Endothelial cell of umbilical vein (primary cell): ENCODE data around the gene AQP1. TPM values are rescaled to one million over a fixed set of nuclear protein-coding genes. Genes with fewer than 3 reads are reported as not detected.
A peak's percentile ranks its signal among the peaks of the same experiment; 100 is the strongest.

Source experiments
- BruUV-seq: library from RNA; stranded (reverse); fragments of 400-500 nt; replicated peaks from 2 replicates; lab custom pipeline; 2021; lab: Mats Ljungman, UMichigan
- CTCF ChIA-PET: fragments of 300-600, 350-600 bp; sonication (Branson Sonifier 250); formaldehyde crosslinking; loops from one replicate; lab custom pipeline; 2021; ENCODE audit warnings: antibody characterized with exemption, inconsistent platforms; lab: Charles Lee
- POLR2A ChIA-PET: fragments of 300-600, 350-600 bp; sonication (Branson Sonifier 250); formaldehyde crosslinking; loops from one replicate; lab custom pipeline; 2021; ENCODE audit warnings: antibody characterized with exemption, inconsistent platforms; lab: Charles Lee
- DNase-seq: peaks from one replicate; pipeline ENCODE4 v3.0.0-alpha.2; 2011; ENCODE audit warnings: low read depth, low spot score
- FAIRE-seq: peaks from 2 replicates; lab custom pipeline; 2011; peaks lifted over from hg19 to GRCh38; lab: Jason Lieb, UNC
- H2AFZ ChIP-seq: 2 replicates; pipeline ENCODE4 v1.6.0; 2012; ENCODE audit warnings: low read depth, low read length, control low read depth, inconsistent platforms
- H3K27ac ChIP-seq: 2 replicates; pipeline ENCODE4 v1.5.1; 2011; ENCODE audit warnings: low read depth, mild to moderate bottlenecking, control low read depth, low read length, moderate library complexity; ENCODE audit not compliant: insufficient read depth
- H3K27me3 ChIP-seq, 2 experiments: 2 replicates each; pipeline versions ENCODE4 v1.6.0 to v1.6.1; 2011; ENCODE audit warnings: low read length in 2 of 2, mixed read lengths in 1 of 2; ENCODE audit not compliant: control insufficient read depth in 2 of 2, insufficient read depth in 2 of 2
- H3K36me3 ChIP-seq, 2 experiments: 2 replicates in 1 of 2; 3 replicates in 1 of 2; pipeline ENCODE4 v1.5.1; 2011; ENCODE audit warnings: low read length in 2 of 2, mild to moderate bottlenecking in 1 of 2, moderate library complexity in 1 of 2; ENCODE audit not compliant: control insufficient read depth in 2 of 2, insufficient read depth in 2 of 2; ENCODE audit errors: extremely low read depth in 1 of 2
- H3K4me1 ChIP-seq: 3 replicates; pipeline ENCODE4 v1.5.1; 2011; ENCODE audit warnings: mild to moderate bottlenecking, low read length; ENCODE audit not compliant: control insufficient read depth, insufficient read depth; ENCODE audit errors: extremely low read depth
- H3K4me2 ChIP-seq: 2 replicates; pipeline ENCODE4 v1.6.1; 2011; ENCODE audit warnings: low read length, control low read depth, mixed read lengths; ENCODE audit not compliant: insufficient read depth
- H3K4me3 ChIP-seq, 3 experiments: fragments of 200-600 bp in 1 of 3; sonication (generic), shearing (Covaris generic) in 1 of 3; replicated peaks in 1 of 3; 2 replicates each; pipeline ENCODE4 v1.5.1; 2011 to 2016; ENCODE audit warnings: control low read depth in 3 of 3, low read length in 3 of 3, mild to moderate bottlenecking in 2 of 3, inconsistent platforms in 1 of 3, low read depth in 1 of 3, moderate library complexity in 1 of 3; ENCODE audit not compliant: insufficient read depth in 1 of 3
- H3K79me2 ChIP-seq: 2 replicates; pipeline ENCODE4 v1.6.0; 2012; ENCODE audit warnings: low read length, inconsistent platforms; ENCODE audit not compliant: control insufficient read depth, insufficient read depth
- H3K9ac ChIP-seq: replicated peaks from 2 replicates; pipeline ENCODE3; 2011; ENCODE audit warnings: low read length, control low read depth; ENCODE audit not compliant: insufficient read depth; ENCODE audit errors: extremely low read depth
- H3K9me1 ChIP-seq: replicated peaks from 3 replicates; pipeline ENCODE4 v1.6.0; 2011; ENCODE audit warnings: mild to moderate bottlenecking, low read length; ENCODE audit not compliant: control insufficient read depth, insufficient read depth; ENCODE audit errors: extremely low read depth
- H3K9me3 ChIP-seq: replicated peaks from 2 replicates; pipeline ENCODE4 v1.5.1; 2012; ENCODE audit warnings: low read length, inconsistent platforms; ENCODE audit not compliant: control insufficient read depth, insufficient read depth
- H4K20me1 ChIP-seq: replicated peaks from 2 replicates; pipeline ENCODE3; 2011; ENCODE audit warnings: mild to moderate bottlenecking, low read length; ENCODE audit not compliant: control insufficient read depth, insufficient read depth; ENCODE audit errors: extremely low read depth
- CTCF ChIP-seq, 2 donors: IDR thresholded peaks; 1 replicate in 1 of 2; 2 replicates in 1 of 2; pipeline ENCODE4 v1.5.1; 2011; ENCODE audit warnings: low read length in 2 of 2, mild to moderate bottlenecking in 2 of 2, moderate library complexity in 2 of 2, control low read depth in 1 of 2, inconsistent platforms in 1 of 2, low read depth in 1 of 2; ENCODE audit not compliant: insufficient read depth in 1 of 2; ENCODE audit errors: extremely low read depth in 1 of 2
- EZH2 ChIP-seq: IDR thresholded peaks from 2 replicates; pipeline ENCODE4 v1.6.1; 2012; ENCODE audit warnings: borderline replicate concordance, low read depth, mild to moderate bottlenecking, moderate library complexity, low read length, inconsistent platforms; ENCODE audit not compliant: severe bottlenecking
- FOS ChIP-seq: IDR thresholded peaks from 2 replicates; pipeline ENCODE4 v1.6.1; 2011; ENCODE audit warnings: mild to moderate bottlenecking, low read length, moderate library complexity, borderline replicate concordance; ENCODE audit not compliant: insufficient read depth
- dilution Hi-C: fragments of 300-500 bp; cut with MboI; formaldehyde crosslinking; loops from one replicate; pipeline ENCODE4 v1.15.0; 2019; ENCODE audit warnings: low sequenced_read_pairs; ENCODE audit not compliant: extremely low pct_ligation_motif_present
- intact Hi-C: fragments of 100-400 bp; cut with micrococcal nuclease; formaldehyde crosslinking; loops from one replicate; pipeline ENCODE4 v1.10.0; 2022
- polyA plus RNA-seq, 4 experiments: library from polyadenylated mRNA; depleted of rRNA in 3 of 4; stranded (reverse) in 3 of 4; unstranded in 1 of 4; fragments of >200 nt; gene quantifications; 2 replicates each; pipeline versions ENCODE4 v1.2.1 to v1.2.3, GENCODE V29; 2011 to 2012; ENCODE audit warnings: missing spikeins in 1 of 4
- total RNA-seq: library from RNA; stranded (reverse); gene quantifications from 2 replicates; pipeline ENCODE4 v1.2.3, GENCODE V29; 2021

Gene AQP1
- total and polyA plus RNA-seq, 2 donors (not counting 3 experiments of a cell fraction or from before 2014, with no cell fraction given), result 11.7 to 15.9 TPM

- no TSS peak for BruUV-seq
- POLR2A ChIA-PET, result no interaction called here
- DNase-seq (peak; percentile 78), FAIRE-seq (peak; percentile 88)
- no peaks in the 10 kb centered on the region for H4K20me1 ChIP-seq
- no peak for TF ChIP-seq FOS
- TF ChIP-seq CTCF (IDR thresholded peaks at IDR 0.05; ENCODE audit: extremely low read depth in 1 of 2, insufficient read depth in 1 of 2, low read depth in 1 of 2, low read length in 2 of 2), result peak; percentile 94 to 96
- TF ChIP-seq EZH2, result peak; percentile 28
- no peak overlapping the region for H3K4me3 ChIP-seq
- H2AFZ ChIP-seq, result no peak overlapping the region
- H3K36me3 ChIP-seq, result no peaks in the 10 kb centered on the region
- intact Hi-C loops (loop anchor here (1.0 to 2.0 kb wide), 3 partner anchors 36 to 184 kb away; no protein-coding TSS in a partner anchor), dilution Hi-C loops (no loop called here)
- H3K9ac ChIP-seq, result no peak overlapping the region
- no peaks in the 10 kb centered on the region for H3K9me3 ChIP-seq
- H3K27ac ChIP-seq, result no peak overlapping the region
- CTCF ChIA-PET, result interaction anchor here (0.5 to 3.5 kb wide), 66 partner anchors 9 to 435 kb away, joined by 3 to 48 read pairs (median 6); partner anchors contain the start of genes AQP1 and GHRHR
- H3K9me1 ChIP-seq, result no peaks in the 10 kb centered on the region
- H3K4me1 ChIP-seq, result no peaks in the 10 kb centered on the region
- peaks cover 14 to 45% of the 10 kb centered on the region in 2 experiments for H3K27me3 ChIP-seq
- H3K79me2 ChIP-seq, result no peaks in the 10 kb centered on the region
- no peak overlapping the region for H3K4me2 ChIP-seq
These were observed 27.0 kb downstream of the AQP1 start for GRCh38 chr7:30938435-30939316.
